Psoas muscle (tissue), 8 donors: ENCODE measurements around the gene ENAH. TPM values are rescaled to one million over a fixed set of nuclear protein-coding genes. Genes with fewer than 3 reads are reported as not detected.

Experiments used
- ATAC-seq, 4 donors: fragments of 200-7000 bp; cut with Tn5 transposase; one replicate each; pipeline ENCODE4 v1.9.1; 2020; ENCODE audit warnings: moderate library complexity in 3 of 4, mild to moderate bottlenecking in 2 of 4
- DNase-seq, 2 donors: peaks; one replicate each; pipeline ENCODE4 v3.0.0-alpha.2; 2020
- H3K27ac ChIP-seq: fragments of 200-600 bp; one replicate; pipeline ENCODE4 v1.8.0; 2022
- H3K27me3 ChIP-seq, 3 donors: fragments of 200-600 bp in 1 of 3; one replicate each; pipeline versions ENCODE4 v1.6.1 to v1.8.0; 2013 to 2022; ENCODE audit warnings: low read length in 2 of 3, mild to moderate bottlenecking in 2 of 3, moderate library complexity in 1 of 3; ENCODE audit not compliant: insufficient read depth in 3 of 3
- H3K36me3 ChIP-seq, 2 donors: fragments of 200-600 bp in 1 of 2; one replicate each; pipeline versions ENCODE4 v1.6.1 to v1.8.0; 2013 to 2022; ENCODE audit warnings: low read depth in 1 of 2, mild to moderate bottlenecking in 1 of 2, moderate library complexity in 1 of 2; ENCODE audit not compliant: insufficient read depth in 1 of 2
- H3K4me1 ChIP-seq: fragments of 200-600 bp; one replicate; pipeline ENCODE4 v1.8.0; 2022
- H3K4me3 ChIP-seq: fragments of 200-600 bp; one replicate; pipeline ENCODE4 v1.8.0; 2022; ENCODE audit warnings: mild to moderate bottlenecking
- H3K9me3 ChIP-seq: fragments of 200-600 bp; one replicate; pipeline ENCODE4 v1.8.0; 2022
- CTCF ChIP-seq: fragments of 200-600 bp; IDR thresholded peaks from one replicate; pipeline ENCODE4 v1.8.0; 2022; ENCODE audit warnings: antibody characterized with exemption
- WGBS, 3 donors: extraction: QIAGEN DNeasy Blood & Tissue Kit; methylation state at CpG; one replicate each; pipeline versions ENCODE4 v1.1.6 to v1.1.7; 2013; 5-methylcytosine and 5-hydroxymethylcytosine counted together
- intact Hi-C, 2 donors: fragments of 100-400 bp; cut with DNase I; formaldehyde crosslinking; loops; one replicate each; pipeline versions ENCODE4 v1.11.0 to v1.14.2; 2022
- polyA plus RNA-seq, 3 donors: library from polyadenylated mRNA; stranded (reverse); fragments of 200-250 nt; gene quantifications; one replicate each; pipeline ENCODE4 v1.2.3, GENCODE V29; 2013
- total RNA-seq, 4 donors: library from RNA; stranded (reverse); fragmentation: NEBNext Ultra II Directional in 2 of 4; extraction: Animal tissue kit (Norgen Biotek cat#: 25700) in 2 of 4; gene quantifications; one replicate each; pipeline versions ENCODE4 v1.2.1 to v1.2.4, GENCODE V29; 2021 to 2023
- donor health status: healthy with polysubstance abuse.
- donor health status: DM: no; HTN: no; CAD: no; lungs with moderate emphysema.
- donor health status: Bipolar disorder and iron deficiency.
- donor health status: healthy.
- donor health status: DM: yes; HTN: yes; CAD: no.
- donor health status: DM: no; HTN: no; CAD: no.
- donor health status: DM: no; HTN: no; CAD: no.
- donor health status: DM: yes; HTN: yes; CAD: no.

The ENAH gene
- total and polyA plus RNA-seq, 7 donors: 17.1 to 262 (median 119) TPM

- Histone ChIP-seq H3K27me3 (no peaks in the 10 kb centered on the region), H3K27ac (no peak overlapping the region), H3K4me1 (peaks cover 18% of the 10 kb centered on the region), H3K9me3 (no peaks in the 10 kb centered on the region), H3K4me3 (no peak overlapping the region), H3K36me3 (no peaks in the 10 kb centered on the region)
- 70 to 79% (median 77%) methylated on average over 2 of the region's 2 CpGs for WGBS, 3 donors
- no peak for TF ChIP-seq CTCF
- ATAC-seq: no peak
- no peak for DNase-seq
- intact Hi-C loops: loop anchor here (5.0 to 10.0 kb wide), 3 partner anchors 95 to 222 kb away; no protein-coding TSS in a partner anchor
Observed at GRCh38 chr1:225549821-225550220, 103.1 kb downstream of the ENAH start.

- Histone ChIP-seq H3K36me3 (no peaks in the 10 kb centered on the region), H3K27me3 (no peaks in the 10 kb centered on the region), H3K27ac (no peak overlapping the region), H3K9me3 (no peaks in the 10 kb centered on the region), H3K4me1 (peaks cover 18% of the 10 kb centered on the region), H3K4me3 (no peak overlapping the region)
- ATAC-seq (no peak), DNase-seq (no peak)
- WGBS, 3 donors: 86 to 89% (median 88%) methylated on average over 4 of the region's 4 CpGs
- no peak for TF ChIP-seq CTCF
- intact Hi-C loops: loop anchor here in 1 of 2 donors (10.0 kb wide), 1 partner anchor 97 kb away; no protein-coding TSS in a partner anchor
Observed at GRCh38 chr1:225548140-225548857, 104.6 kb downstream of the ENAH start.

- no peak for ATAC-seq
- 74 to 81% (median 78%) methylated on average over 2 of the region's 2 CpGs for WGBS, 3 donors
- H3K9me3 ChIP-seq: no peaks in the 10 kb centered on the region
- TF ChIP-seq CTCF: no peak
- no peaks in the 10 kb centered on the region for H3K36me3 ChIP-seq
- peaks cover 29% of the 10 kb centered on the region for H3K4me1 ChIP-seq
- no peak for DNase-seq
- H3K27me3 ChIP-seq: no peaks in the 10 kb centered on the region
- intact Hi-C loops: loop anchor here in 1 of 2 donors (10.0 kb wide), 1 partner anchor 99 kb away; no protein-coding TSS in a partner anchor
- no peak overlapping the region for H3K4me3 ChIP-seq
- no peak overlapping the region for H3K27ac ChIP-seq
Observed at GRCh38 chr1:225545649-225546048, 107.3 kb downstream of the ENAH start.

GRCh38 chr1:225544924-225545323 is 108.0 kb downstream of the ENAH start:
- Histone ChIP-seq H3K4me1 (peaks cover 36% of the 10 kb centered on the region), H3K36me3 (no peaks in the 10 kb centered on the region), H3K9me3 (no peaks in the 10 kb centered on the region), H3K4me3 (no peak overlapping the region), H3K27me3 (no peaks in the 10 kb centered on the region), H3K27ac (no peak overlapping the region)
- DNase-seq: no peak
- intact Hi-C loops: loop anchor here in 1 of 2 donors (10.0 kb wide), 1 partner anchor 100 kb away; no protein-coding TSS in a partner anchor
- 80 to 89% (median 89%) methylated on average over 1 of the region's 1 CpG for WGBS, 3 donors
- no peak for ATAC-seq
- TF ChIP-seq CTCF: no peak
